ENCODE results near the gene TMEM214.

The TMEM214 gene

DNA sequence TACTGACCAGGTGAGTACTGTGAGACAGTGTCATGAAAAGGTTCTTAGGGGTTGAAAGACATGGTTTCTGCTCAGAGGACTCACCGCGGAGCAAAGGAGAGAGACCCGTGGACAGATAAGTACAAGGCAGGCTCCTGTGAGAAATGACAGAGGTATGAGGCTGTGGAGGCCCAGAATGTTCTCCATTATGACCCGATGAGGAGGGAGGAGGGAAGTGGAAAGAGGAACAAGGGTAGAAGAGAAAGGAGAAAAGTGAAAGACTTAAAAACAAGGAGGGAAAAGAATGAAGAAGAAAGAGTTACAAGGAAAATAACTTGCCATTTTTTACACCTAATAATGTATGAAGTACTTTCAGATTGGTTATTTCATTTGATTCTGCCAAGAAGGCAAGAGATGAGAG is 32.5 kb upstream of the TMEM214 start:
- in situ Hi-C loops (cut with HindIII; ENCODE audit: low sequenced_read_pairs): no loop called here
- DNase-seq (ENCODE audit: low read depth): no peak
- no peak overlapping the region for H3K4me3 ChIP-seq (ENCODE audit: low read depth, low read length)
- TF ChIP-seq, protein P1, sequence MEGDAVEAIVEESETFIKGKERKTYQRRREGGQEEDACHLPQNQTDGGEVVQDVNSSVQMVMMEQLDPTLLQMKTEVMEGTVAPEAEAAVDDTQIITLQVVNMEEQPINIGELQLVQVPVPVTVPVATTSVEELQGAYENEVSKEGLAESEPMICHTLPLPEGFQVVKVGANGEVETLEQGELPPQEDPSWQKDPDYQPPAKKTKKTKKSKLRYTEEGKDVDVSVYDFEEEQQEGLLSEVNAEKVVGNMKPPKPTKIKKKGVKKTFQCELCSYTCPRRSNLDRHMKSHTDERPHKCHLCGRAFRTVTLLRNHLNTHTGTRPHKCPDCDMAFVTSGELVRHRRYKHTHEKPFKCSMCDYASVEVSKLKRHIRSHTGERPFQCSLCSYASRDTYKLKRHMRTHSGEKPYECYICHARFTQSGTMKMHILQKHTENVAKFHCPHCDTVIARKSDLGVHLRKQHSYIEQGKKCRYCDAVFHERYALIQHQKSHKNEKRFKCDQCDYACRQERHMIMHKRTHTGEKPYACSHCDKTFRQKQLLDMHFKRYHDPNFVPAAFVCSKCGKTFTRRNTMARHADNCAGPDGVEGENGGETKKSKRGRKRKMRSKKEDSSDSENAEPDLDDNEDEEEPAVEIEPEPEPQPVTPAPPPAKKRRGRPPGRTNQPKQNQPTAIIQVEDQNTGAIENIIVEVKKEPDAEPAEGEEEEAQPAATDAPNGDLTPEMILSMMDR (IDR thresholded peaks at IDR 0.05; ENCODE audit: low read depth, low read length, missing control alignments): no peak

DNA sequence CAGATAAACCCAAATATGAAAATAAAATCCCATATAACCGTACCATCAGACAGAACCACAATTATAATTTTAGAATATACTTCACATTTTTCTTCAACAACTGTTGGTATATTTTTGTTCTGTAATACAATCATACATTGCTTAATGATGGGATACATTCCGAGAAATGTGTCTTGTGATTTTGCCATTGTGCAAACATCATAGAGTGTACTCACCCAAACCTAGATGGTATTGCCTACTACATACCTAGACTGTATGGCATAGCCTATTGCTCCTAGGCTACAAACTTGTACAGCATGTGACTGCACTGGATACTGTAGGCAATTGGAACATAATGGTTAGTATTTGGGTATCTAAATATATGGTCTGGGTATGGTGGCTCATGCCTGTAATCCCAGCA is 31.8 kb upstream of the TMEM214 start:
- TF ChIP-seq, protein P1 (IDR thresholded peaks at IDR 0.05; ENCODE audit: low read depth, low read length, missing control alignments): no peak
- in situ Hi-C loops (cut with HindIII; ENCODE audit: low sequenced_read_pairs): no loop called here
- H3K4me3 ChIP-seq (ENCODE audit: low read depth, low read length): no peak overlapping the region
- DNase-seq (ENCODE audit: low read depth): no peak

DNA sequence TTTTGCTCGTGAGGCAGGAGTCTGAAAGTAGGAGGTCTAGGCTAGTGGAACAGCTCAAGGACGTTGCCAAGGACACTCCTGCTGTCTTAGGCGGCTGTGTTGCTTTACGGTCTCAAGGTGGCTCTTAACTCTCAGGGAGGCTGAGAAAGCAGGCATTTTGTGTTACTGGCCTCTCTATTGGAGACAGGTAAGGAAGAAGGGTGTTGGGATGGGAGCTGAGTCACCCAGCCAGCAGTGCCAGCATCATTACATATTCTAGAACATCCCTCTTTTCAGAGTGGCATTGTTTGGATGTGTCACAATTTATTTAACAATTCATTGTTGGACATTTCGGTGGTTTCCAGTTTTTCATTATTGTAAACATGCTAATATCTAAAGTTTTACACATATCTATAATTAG is 30.8 kb upstream of the TMEM214 start:
- TF ChIP-seq, protein P1 (IDR thresholded peaks at IDR 0.05; ENCODE audit: low read depth, low read length, missing control alignments): no peak
- in situ Hi-C loops (cut with HindIII; ENCODE audit: low sequenced_read_pairs): no loop called here
- DNase-seq (ENCODE audit: low read depth): no peak
- H3K4me3 ChIP-seq (ENCODE audit: low read depth, low read length): no peak overlapping the region

DNA sequence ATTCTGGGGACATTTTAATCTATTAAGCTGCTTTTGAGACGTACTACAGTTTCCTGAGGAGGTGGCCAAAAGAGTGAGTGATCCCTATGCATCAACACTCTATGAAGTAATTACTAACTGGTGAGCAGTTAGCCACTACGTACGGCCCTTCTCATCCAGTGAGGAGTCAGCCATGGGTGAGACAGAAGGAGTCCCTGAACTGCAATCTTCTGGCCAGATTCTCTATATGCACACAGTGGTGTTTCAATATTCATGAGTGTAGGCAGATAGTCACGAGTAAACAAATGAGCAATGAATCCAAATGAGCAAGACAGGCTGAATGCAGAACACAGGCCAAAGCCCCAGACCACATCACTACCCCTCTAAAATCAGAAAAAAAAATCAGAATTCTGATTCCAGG is 29.8 kb upstream of the TMEM214 start:
- in situ Hi-C loops (cut with HindIII; ENCODE audit: low sequenced_read_pairs): no loop called here
- no peak overlapping the region for H3K4me3 ChIP-seq (ENCODE audit: low read depth, low read length)
- TF ChIP-seq, protein P1 (IDR thresholded peaks at IDR 0.05; ENCODE audit: low read depth, low read length, missing control alignments): no peak
- no peak for DNase-seq (ENCODE audit: low read depth)

DNA sequence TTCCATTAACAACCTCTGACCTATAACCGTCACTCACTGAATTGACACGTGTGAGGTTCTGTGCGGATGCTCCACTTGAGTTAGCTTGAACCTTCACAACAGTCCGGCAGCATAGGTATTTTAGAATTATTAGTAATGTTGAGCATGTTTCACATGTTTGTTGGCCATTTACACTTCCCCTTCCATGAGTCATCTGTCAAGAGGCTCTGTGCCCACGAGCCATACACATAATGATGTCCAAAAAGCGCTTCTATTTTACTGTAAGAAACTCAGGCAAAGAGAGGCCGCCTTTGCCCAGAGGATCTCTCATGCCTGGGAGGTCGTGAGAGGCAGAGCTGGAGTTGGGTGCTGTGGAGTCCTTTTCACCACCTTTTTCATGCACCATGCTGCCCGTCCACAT is 28.9 kb upstream of the TMEM214 start:
- in situ Hi-C loops (cut with HindIII; ENCODE audit: low sequenced_read_pairs): no loop called here
- no peak for DNase-seq (ENCODE audit: low read depth)
- H3K4me3 ChIP-seq (ENCODE audit: low read depth, low read length): no peak overlapping the region
- TF ChIP-seq, protein P1 (IDR thresholded peaks at IDR 0.05; ENCODE audit: low read depth, low read length, missing control alignments): no peak

DNA sequence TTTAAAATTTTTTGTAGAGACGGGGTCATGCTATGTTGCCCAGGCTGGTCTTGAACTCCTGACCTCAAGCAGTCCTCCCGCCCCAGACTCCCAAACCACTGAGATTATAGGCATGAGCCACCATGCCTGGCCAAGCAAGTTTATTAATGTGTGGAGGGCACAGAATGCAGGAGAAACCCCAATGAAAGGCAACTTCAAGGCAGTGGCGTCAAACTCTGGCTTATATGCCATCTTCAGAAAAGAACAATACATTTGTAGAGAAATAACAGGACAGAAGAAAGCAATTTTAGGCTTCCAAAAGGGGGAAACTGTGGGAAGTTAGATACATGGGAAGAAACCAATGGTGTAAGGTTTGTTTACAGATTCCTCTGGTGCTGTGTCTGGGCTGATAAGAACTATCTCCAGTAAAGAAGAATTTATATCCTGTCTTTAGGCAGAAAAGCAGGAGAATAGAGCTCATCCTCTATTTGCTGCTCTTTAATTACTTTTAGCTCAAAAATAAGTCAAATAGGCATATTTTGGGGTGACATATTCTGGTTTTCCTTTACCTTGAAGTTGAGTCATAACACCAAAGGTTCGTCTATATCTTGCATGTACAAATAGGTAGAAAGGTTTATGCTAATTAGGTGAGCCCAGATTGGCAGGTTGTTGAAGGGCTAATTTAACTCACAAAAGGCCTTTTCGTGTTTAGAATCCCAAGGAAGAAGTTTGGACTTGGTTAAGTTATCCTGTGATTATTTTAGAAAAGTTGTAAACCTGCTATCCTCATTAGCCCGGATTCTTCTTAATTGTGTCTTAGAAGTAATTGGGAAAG is 26.0 kb upstream of the TMEM214 start:
- no peak overlapping the region for H3K4me3 ChIP-seq (ENCODE audit: low read depth, low read length)
- TF ChIP-seq, protein P1 (IDR thresholded peaks at IDR 0.05; ENCODE audit: low read depth, low read length, missing control alignments): no peak
- in situ Hi-C loops (cut with HindIII; ENCODE audit: low sequenced_read_pairs): no loop called here
- DNase-seq (ENCODE audit: low read depth): no peak

Measured in astrocyte of the cerebellum (primary cell).